Colon (tissue), 2 donors: ENCODE results near the gene DGKA.

Source experiments
- FAIRE-seq: peaks from 2 replicates; lab custom pipeline; 2012; peaks lifted over from hg19 to GRCh38; lab: Jason Lieb, UNC
- donor health status: control.
- donor health status: control.

DGKA gene

DNA sequence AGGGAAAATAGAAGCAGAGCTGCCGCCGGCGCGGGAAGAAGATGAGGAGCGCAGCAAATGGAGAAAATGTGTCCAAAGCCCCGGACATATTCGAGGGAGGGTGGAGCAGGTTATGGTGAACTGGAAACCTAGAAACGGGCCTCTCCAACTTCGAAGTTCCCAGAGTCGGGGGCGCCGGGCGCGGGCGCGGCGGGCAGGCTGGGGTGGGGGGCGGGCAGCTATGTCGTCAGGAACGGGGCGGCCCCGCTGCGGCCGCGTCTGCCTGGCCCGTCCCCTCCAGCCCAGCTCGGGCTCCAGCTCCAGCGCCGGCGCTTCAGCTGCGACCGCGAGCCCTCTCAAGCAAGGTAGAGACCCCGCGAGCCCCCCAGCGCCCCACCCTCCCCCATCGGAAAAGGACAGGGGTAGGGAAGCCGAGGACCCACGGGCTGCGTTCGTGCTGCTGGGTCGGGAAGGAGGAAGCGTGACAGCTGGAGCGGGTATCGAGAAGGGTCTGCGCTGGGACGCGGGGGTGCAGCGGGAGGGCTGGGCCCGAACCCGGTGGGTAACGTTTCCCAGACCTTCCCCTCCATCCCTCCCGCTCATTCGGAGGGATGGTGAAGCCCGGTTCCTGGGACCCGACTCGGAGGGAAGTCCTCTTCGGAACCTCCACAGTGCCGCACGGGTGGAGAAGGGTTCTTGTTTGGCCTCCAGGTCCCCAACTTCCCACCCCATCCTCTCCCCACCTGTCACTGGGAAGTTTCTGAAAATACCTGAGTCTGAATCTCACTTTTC, 1.0 kb downstream of the DGKA start:
- FAIRE-seq = no peak

DNA sequence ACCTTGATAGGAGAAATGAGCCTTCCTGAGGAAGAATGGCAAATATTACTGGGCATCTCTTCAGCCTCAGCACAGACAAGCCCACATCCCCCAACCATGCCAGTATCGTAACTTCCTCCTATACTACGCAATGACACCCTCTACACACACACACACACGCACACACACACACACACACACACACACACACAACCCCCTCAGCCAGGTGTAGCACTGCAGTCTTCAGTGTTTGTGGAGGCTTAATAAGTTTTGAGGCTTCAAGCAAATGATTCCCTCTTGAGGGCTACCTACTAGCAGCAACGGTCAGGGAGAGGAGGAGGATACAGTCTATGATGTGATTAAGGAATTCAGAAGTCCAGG, 1.6 kb downstream of the DGKA start:
- no peak for FAIRE-seq

DNA sequence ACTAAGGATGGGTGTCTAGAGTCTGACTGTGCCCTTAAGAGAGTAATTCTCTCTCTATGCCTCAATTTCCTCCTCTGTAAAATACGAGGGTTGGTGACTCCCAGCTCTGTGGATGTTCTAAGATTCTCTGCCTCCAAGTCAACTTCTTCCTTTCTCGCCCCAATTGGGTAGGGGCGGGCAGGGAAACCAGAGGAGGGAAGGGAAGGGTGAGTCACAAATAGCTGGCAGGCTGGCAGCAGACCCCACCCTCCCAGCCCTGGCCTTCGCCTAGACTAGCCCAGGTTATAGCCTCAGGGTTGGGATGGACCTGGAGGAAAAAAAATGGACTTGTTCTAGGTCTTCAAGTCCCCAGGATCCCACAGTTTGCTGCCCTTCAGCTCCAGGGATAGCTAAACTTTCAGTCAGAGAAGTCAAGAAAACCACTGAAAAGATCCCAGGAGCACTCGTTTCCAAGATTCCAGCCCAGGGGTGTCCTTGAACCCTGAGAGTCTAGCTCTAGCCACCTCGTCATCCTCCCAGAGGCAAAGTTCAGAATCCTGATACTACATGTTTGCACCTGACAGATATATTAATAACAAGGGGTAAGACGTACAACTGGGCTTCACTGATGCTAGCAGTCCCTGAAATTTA, 2.3 kb downstream of the DGKA start:
- FAIRE-seq = no peak

DNA sequence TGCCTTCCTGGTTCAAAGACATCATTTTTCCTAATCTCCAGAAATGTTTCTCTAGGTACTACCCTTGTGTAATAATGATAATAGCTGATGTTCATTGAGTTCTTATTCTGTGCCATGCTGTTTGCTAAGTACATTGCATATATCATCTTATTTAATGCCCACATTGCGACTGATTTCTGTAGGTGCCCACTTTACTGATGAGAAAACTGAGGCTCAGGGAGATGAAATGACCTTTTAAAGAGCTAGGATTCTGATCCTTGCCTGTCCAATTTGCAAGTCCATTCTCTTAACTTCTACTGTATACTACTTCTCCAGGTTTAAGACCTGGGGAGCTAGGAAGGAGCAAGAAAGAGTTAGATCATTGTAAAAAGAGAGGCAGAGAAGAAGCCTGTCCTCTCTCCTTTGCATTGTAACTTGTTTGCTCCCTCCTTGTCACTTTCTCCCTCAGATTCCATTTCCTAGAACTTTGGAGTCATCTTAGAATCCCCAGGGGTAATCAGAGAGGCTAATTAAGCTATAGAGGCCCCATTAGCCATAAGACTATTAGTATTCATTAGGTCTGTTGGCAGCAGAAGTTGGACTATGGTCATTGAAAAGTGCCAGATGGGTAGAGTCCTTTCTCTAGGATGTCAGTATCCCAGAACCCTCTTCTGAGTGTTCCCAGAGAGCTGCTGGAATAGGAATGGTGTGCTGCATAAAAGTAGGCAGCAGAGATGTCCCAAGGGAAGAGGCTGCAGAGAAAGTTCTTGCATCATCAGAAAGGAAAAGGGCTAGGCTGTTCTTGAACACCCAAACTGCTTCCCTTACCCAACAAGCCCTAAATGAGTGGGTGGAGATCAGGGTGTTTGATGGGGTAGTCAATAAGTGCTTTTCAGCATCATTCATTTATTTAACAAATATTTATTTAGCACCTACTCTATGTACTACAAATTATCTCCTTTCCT, 3.1 kb downstream of the DGKA start:
- no peak for FAIRE-seq

DNA sequence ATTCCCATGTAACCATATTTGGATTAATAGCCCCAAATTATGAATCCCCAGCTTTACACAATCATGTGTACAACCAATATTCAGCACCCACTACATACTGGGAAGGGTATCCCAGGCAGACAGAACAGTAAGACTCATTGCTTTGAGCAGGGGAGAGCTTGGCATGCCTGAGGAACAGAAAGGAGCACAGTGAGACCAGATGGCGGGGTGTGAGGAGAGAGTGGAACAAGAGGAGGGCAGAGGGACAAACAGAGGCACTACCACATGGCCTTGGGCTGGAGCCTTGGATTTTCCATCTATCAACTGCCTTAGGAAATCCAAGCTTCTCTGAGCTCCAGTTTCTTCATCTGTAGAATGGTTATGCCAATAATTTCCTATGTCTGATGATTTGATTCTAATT, 3.8 kb downstream of the DGKA start:
- FAIRE-seq = no peak

DNA sequence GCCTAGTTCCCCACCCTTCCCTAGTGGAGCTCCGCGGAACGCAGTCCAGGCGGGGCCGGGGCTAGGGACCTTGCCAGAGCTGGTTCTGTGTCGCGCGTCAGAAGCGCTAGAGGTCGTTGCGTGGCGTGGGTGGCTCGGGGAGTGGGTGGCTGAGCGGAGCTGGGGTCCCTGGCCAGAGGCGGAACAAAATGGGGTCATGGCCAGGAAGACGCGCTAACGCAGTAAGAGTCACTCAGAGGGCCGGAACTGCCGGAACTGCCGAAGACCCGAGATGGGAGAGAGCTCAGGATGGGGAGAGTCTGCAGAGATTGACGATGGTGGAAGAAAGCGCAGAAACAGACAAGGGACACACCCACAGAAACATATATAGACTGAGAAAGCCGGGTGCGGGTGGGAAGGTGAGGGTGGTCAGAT, 4.8 kb downstream of the DGKA start:
- FAIRE-seq = no peak

DNA sequence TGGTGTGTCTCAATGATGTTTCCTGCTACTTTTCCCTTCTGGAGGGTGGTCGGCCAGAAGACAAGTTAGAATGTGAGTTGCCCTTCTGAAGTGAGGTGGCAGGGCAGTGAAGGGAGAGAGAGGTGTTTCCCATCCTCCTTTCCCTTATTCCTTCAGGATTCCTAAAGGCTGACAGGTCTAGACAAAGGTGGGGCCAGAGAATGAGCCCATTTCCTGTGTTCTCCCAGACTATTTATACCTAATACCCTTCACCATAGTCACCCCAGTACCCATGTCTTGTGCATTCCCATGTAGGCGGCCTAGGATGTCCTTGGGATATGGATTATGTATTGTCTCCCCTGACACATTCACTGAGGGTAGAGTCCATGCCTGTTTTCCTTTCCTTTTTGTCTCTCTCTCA, 7.0 kb downstream of the DGKA start:
- no peak for FAIRE-seq

DNA sequence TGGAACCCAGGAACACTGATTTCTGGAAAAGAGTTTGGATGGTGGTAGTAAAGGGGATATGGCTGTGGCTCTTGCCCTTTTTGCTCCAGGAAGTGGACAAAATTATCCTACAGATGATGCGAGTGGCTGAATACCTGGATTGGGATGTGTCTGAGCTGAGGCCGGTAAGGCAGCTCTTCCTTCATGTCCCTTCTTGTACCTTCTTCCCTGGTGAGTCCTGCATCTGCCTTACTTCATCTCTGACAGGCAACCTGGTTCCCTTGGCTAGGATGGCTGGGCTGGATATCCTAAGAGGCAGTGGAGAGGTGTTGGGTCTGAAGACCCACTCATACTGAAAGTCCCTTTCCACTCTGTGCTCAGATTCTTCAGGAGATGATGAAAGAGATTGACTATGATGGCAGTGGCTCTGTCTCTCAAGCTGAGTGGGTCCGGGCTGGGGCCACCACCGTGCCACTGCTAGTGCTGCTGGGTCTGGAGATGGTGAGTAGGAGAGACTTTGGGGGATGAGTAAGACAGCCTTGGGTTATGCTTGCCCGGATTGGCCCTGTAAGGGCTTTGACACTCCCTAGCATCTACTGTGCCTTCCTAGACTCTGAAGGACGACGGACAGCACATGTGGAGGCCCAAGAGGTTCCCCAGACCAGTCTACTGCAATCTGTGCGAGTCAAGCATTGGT, 8.0 kb downstream of the DGKA start:
- no peak for FAIRE-seq

DNA sequence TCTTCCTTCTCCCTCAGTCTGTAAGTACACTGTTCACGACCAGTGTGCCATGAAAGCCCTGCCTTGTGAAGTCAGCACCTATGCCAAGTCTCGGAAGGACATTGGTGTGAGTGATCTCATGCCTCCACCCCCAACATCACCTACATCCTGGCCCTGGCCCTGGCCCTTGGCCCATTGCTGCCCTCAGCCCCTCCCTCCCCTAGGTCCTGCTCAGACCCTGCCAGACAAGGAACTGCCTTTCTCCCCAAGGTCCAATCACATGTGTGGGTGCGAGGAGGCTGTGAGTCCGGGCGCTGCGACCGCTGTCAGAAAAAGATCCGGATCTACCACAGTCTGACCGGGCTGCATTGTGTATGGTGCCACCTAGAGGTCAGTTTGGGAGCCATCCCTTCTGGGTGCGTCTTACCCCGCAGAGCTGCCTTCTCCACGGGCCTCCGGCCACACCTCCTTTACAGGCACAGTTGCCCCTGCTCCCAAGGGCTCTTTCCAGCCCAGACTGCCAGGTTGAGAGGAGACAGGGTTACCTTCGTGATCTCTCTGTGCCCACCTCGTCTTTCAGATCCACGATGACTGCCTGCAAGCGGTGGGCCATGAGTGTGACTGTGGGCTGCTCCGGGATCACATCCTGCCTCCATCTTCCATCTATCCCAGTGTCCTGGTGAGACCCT, 9.2 kb downstream of the DGKA start:
- FAIRE-seq = no peak

DNA sequence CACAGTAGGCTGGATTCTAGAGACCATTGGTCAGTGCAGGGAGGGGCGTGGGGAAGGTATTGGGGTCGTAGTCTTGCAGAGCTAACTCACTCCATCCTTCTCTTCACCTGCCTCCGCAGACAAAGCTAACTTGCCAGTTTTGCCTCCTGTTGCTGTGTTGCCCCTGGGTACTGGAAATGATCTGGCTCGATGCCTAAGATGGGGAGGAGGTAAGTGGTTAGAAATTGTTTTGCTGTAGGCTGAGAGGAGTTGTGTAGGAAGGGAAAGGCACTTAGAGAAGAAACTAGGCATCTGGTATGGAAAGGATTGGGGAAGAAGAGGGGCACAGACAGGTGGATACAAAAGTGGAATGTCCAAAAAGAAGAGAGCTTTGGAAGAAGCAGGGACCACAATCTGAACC, 11.1 kb downstream of the DGKA start:
- no peak for FAIRE-seq

DNA sequence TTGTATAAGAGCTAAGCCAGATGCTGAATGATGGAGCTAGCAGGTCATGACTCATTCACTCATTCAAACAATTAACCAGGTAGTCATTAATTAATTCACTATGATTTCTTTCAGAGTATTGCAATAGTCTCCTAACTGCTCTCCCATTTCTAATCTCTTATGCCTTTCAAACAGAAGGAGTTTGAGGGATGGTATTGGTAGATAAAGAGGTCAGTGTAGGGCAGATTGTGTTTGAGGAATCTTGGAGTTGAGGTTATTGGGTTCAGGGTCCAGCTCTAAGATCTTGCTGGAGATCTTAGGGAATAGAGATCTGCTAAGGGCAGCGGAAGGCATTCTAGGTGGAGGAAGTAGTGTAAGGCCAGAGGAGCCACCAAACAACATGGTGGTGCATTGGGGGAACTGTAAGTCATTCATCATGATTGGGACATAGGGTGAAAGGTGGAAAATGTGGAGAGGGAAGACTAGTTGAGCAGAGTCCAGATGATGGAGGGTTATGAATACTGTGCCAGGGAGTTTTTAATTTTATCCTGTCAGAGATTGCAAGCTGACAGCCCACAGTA, 11.7 kb downstream of the DGKA start:
- no peak for FAIRE-seq

DNA sequence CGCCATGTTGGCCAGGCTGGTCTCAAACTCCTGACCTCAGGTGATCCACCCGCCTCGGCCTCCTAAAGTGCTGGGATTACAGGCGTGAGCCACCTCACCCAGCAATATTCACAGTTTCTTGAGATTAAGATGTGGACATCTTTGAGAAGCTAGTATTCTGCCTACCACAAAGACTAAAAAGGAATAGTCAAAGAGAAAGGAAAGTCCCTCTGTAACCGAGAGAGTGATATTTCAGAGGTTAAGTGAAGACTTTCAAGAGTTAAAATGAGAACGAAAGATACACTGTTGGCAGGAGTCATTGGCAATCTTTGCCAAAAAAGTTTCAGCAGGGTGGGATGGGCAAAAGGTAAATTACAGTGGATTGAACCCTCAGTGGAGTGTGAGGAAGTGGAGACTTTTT, 15.6 kb downstream of the DGKA start:
- no peak for FAIRE-seq

DNA sequence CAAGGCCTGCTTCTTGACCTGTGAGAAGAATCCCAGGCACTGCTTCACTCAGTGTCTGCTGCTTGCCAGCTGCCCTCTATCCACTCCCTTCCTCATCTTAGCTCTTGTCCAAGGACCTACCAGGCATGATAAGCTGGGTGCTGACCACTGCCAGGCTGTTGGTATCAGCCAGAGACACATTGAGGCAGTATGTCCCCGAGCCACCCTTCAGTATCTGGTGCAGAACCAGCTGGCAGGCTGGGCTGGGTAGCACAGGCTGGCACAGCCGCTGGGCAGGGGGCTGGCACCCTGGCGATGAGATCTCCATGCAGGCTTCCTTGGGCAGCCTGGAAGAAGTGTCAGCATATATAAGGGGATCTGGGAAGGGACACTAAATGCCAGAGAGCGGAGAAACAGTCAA, 24.4 kb downstream of the DGKA start:
- no peak for FAIRE-seq

DNA sequence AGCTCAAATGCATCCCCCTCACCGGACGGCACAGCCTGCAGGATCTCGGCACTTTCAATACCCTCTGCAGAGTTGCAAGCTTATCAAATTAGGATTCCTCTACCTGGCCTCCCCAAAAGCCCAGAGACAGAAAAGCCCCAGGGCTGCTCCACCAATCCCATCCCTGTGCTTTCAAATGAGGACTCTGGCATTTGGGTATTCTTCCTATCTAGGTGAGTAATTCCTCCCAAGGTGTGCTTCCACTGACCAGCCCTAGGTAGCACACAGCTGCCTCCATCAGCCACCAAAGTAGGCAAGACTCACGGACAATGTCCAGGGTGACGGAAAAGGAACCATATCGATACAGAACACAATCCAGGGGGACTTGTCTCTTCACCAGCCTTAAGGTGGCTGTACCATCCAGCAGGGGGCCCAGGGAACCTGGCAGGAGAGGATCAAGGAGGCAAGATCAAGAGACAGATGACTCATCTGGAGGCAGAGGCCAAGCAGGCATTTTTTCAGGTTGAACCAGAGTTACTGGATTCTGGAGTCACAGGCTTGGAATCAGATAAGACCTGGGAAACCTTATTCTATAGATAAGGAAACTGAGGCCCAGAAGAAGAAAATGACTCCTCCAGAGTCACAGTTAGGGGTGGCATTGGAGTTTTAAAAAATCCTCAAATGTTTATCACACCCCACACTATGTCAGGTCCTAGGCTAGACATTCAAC, 25.0 kb downstream of the DGKA start:
- FAIRE-seq = no peak

DNA sequence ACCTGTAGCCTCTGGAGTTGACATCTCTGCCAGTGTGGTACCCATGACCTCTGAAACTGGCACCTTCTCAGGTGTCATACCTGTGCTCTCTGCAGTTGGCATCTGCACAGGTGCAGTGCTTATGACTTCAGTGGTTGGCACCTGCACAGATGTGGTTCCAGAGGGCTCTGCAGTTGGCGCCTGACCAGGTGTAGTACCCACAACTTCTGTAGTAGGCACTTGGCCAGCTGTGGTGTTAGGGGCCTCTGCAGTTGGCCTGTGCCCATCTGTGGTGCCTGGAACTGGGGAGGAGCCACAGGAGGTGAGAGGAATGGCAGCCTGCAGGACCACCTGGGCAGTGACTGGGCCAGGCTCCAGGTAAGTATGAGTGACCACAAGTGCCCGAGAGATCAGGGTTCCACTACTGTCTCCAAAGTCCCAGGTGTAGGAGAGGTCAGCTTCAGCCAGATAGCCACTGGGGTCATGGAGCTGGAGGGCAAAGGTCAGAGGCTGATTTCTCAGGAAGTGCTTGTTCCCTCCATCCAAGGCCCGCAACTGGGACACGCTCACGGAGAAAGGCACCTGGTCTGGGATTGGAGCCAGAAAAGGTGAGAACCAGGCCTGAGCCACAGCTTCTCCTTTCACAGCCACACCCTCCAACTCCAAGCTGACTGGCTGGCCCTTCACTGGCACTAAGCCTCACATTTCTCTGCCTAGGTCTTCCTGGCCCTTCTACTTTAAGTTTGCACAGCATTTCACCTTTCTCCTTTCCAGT, 26.3 kb downstream of the DGKA start:
- FAIRE-seq = no peak

DNA sequence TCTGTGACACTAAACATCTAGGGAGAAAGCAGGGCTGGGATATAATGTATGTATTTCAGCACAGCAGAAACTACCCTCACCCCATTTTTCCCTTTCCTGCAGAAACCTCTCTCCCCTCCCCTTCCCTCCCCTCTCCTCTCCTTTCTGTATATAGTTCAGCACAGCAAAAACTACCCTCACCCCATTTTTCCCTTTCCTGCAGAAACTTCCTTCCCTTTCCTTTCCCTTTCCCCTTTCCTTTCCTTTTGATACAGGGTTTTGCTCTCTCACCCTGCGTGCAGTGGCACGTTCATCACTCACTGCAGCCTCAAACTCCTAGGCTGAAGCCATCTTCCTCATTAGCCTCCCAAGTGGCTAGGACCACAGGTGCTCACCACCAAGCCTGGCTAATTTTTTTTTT, 32.8 kb downstream of the DGKA start:
- no peak for FAIRE-seq

DNA sequence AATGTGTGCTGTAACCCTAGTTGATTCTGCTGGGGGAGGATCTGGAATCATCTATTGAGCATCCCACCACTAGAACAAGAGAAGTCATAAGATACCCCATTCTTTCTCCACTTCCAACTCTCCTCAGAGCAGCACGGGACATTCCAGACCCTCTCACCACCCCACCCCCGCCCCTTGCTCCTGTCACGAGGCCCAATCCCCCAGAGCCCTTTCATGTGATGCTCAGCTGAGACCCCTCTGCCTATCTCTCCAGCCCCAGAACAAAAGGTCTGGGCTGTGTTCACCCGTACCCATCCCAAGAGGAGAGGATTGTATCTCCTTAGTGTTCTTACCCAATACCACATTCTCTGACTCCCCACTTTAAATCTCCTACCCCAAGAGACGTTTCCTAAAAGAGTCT, 34.3 kb downstream of the DGKA start:
- no peak for FAIRE-seq

DNA sequence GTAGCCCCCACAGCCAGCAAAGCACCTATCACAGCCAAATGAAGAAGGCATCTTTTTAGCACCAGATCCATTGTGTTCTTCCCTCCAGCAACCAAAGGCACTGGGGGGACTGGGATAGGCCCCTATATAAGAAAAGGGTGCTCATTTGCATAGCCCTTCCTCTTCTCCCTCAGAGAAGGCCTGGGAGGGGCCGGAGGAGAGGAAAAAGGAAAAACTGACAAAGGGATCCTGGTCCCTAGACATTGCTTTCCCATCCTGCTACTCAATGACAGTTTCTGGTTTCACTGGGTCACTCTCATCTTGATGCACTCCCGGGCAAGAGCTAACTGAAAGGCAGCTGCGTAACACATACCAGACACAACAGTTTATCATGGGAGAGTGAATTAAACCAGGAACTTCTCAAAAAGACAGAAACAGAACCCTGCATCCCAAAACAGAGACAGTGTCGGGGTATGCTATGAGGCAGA, 35.0 kb downstream of the DGKA start, which contains the start of gene PMEL:
TSS of gene PMEL (minus strand) at position 102 of the 467 bp plus-strand sequence. CDS start at position 71, 31 bp downstream.
- FAIRE-seq = no peak

DNA sequence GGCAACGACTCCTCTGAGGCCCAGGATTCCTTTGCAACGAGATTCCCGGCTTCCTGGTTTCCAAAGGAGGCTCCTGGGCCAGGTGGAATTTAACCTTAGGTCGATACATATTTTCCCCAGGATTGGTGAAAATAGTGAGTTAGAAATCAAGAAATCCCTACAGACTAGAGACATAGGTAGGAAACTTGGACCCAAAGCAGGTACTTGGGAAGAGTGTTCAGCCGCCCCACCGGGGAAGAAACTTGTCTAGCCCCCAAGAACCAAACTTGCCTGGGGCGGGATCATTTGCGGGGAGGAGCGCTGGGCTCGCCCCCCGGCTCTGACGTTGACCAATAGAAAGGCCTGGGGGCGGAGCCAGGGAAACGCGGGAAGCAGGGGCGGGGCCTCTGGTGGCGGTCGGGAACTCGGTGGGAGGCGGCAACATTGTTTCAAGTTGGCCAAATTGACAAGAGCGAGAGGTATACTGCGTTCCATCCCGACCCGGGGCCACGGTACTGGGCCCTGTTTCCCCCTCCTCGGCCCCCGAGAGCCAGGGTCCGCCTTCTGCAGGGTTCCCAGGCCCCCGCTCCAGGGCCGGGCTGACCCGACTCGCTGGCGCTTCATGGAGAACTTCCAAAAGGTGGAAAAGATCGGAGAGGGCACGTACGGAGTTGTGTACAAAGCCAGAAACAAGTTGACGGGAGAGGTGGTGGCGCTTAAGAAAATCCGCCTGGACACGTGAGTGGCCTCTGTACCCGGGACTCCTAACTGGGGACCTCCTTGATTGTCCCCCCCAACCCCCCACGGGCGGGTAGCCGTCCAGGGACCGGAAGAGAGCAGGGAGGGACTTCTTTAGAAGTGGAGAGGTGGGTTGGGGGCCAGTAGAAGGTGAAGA, 35.7 kb downstream of the DGKA start, which contains the start of gene CDK2:
TSS of gene CDK2 (plus strand) at position 423 of the 874 bp plus-strand sequence. CDS start at position 602, 179 bp downstream.
- no peak for FAIRE-seq
